HG02571 (cell line): ENCODE measurements around the gene RAD51B.

Source experiments
- ATAC-seq: cut with Tn5 transposase; IDR thresholded peaks from one replicate; pipeline ENCODE4 v1.9.1; 2021; ENCODE audit warnings: mild to moderate bottlenecking, moderate library complexity; ENCODE audit not compliant: unreplicated experiment

The RAD51B gene

DNA sequence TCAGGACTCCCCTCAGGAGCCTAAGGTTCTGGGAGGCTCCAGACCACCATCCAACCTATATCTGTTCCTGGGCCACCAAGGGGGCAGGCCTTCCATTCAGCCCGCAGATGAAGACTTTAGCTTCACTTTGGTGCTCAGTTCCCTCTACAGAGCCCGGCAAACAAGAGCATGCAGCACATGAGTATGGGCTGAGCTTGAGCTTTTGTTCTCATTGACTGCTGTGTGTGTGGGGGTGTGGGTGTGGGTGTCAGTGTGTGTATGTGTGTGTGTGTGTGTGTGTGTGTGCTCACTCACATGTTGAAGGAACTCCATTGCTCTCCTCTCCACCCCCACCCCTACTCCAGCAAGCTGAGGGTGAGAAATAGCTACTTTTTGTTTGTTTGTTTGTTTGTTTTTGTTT is 754.1 kb downstream of the RAD51B start:
- ATAC-seq = no peak

DNA sequence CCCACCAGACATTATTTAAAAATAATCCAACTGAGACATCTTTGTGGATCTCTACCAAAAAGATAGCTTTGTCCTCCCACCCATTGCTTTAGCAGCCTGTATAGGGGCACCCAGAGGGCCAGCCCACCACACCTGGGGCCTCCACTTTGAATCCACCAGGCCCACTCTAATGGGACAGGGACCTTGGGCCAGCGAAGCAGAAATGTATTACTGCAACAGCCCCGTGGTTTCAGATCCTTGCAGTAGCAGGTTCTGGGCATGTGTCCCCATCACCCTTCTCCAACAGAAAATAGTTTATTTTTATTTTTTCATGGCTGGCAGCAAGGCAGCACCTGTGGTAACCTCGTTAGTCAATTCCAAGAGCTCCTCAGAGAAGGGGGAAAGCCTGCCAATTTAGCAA is 754.9 kb downstream of the RAD51B start:
- ATAC-seq = no peak

DNA sequence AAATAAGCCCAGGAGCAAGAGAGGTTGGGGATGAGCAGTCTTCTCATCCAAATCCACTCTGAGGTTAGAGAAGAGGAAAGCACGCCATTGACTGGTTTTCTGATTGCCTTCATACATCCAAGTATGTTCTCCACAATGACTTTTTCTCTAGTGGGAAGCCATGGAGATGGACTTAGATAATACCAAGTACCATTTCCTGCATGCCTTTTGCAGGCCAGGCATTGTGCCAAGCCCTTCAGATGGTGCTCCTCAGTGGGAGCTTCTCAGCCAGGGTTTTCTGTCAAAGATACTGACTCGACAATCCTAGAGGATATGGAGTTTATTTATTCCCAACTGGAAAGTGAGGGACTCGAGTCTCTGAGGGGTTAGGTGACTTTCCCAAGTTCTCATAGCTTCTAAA is 755.3 kb downstream of the RAD51B start:
- no peak for ATAC-seq

DNA sequence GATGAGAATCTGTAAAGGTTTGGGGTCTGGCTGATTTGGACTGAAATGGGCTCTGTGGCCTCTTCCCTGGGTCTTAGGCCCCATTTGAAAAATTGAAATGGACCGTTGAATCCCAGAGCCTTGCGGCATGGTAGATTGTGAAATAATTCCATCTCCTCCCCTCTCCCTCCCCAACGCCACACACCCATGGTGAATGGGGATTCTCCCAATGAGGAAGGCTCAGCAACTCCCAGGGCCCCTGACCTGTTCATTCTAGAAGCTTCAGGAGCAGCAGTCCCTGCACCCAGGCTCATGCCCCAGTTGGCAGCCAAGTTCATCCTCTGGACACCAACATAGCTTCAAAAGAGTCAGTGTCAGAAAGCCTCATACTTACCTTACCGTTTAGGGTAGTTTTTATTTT is 755.8 kb downstream of the RAD51B start:
- ATAC-seq = no peak

DNA sequence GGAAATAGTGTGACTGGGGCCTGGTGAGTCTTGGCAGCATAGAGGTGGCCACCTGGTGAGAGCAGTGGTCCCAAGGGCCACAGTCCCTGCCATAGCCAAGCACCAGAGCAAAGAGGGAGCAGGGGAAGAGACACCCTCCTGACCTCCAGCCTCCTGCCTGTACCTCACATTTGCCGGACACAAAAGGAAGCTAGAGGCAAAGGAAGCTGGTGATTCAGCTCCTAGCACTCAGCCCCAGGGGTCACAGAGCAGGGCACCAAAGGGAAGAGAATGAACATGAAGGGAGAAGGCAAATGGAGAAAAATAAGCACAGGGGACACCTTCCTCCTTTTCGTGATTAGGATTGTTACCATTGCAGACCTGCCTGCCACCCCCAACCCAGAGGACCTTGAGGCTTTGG is 756.5 kb downstream of the RAD51B start:
- ATAC-seq = no peak

DNA sequence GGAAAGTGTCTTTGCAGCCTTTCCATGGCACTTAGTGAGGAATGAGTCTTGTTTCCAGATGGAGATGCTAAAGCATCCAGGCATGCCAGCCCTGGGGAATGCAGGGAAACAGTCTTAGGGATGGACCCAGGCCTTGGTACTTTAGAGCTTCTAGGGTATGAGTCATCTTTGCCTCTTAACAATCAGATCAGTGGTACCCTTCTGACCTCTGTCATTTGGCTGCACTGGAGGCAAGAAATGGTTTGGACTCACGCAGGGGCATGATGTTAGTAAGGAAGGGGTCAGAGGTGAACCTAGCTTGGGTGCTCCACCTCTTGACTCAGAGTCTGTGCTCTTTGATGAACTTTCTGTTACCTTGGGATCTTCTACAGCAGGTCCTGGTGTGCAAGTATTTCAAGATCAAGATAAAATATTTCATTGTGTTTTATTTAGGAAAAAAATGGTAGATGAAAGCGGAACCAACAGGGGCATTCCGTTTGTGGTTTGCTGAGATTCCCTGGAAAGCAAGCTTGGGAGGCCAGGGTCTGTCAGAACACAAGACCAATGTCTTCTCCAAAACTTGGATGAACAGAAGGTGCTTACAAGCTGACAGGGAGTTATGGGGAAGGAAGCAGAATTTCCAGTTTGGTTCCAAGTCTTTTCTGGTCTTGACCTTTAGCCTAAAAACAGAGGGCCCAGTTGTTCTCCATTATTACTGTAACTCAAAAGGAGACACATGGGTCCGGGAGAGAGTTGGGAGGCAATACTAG is 757.1 kb downstream of the RAD51B start:
- no peak for ATAC-seq

DNA sequence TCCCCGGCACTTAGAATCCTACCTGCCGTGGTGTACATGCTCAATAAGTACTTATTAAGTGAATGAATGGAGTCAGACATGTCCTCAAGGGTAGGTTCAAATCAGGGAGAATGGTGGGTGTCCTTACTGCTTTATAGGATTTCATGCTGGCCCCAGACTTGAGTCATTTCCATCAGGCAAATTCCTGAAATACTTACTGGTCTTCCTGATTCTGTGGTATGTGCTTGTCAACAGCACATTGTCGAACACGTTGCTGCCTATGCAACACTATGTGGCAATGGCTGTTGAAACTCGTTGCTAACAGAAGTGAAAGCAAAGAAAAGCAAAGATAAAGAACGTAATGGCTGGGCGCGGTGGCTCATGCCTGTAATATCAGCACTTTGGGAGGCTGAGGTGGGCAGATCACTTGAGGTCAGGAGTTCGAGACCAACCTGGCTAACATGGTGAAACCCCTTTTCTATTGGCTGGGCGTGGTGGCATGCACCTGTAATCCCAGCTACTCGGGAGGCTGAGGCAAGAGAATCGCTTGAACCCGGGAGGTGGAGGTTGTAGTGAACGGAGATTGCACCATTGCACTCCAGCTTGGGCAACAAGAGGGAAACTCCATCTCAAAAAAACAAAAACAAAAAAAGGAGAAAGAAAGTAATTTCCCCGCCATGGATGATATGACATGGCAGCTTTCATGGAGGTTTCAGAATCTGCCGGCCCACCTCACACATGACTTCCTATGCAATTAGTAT is 758.4 kb downstream of the RAD51B start:
- no peak for ATAC-seq

DNA sequence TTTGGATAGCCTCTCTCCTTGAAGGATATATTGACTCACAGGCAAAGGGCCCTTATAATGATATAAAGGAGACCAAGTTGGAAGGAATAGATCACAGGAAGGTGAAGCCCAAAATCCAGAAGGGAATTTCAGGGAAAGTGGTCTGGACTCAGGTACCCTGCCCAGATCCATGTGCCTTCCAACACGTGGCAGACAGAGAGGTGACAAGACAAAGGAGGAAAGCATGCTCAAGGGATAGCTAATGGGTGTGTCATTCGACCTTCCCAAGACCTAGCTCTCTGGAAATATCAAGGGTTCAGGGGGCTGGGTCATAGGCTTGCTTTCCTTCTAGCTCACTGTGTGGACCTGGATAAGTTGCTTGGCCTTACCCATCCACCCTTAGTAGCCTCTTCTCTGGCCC is 759.0 kb downstream of the RAD51B start:
- ATAC-seq = no peak

DNA sequence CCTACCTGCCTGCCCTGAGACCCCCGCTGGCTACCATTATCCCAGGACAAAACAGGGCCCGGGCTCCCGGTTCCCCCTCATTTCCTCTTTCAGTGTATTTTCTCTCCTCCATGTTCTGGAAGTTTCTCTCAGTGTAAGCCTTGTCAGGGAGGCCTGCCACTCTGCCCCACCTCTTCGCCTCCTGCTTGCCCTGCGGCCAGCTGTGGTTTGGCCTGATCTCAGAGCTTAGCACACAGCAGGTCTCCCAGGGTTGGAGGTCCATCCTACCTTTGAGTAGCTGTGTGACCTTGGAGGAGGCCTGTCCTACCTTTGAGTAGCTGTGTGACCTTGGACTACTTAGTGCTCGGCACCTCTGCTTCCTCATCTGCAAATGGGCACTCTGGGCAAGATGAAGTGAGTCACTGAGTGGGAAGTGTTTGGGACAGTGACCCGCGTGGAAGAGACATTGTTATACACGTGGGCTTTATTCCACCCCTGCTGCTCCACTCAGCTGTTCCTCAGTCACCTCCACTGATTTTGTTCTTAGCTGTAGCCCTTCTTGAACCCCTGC is 760.6 kb downstream of the RAD51B start:
- ATAC-seq = no peak

DNA sequence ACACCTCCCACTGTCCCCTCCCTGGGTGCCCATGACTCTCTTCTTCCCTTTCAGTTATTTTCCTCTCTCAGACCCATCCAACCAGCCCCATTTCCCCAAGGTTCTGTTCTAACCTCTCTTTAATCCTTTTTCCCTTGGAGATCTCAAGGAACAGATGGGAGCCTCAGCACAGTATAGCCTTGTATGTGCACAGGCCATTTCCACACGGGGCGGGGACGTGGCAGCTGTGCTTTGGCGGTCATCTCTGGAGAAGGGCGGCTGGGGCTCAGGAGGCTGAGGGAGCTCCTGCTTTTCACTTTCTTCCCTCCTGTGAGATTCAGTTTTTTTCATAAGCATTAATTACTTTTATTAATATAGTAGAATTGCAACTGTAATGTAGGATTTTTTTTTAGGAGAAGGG is 761.1 kb downstream of the RAD51B start:
- ATAC-seq = no peak

DNA sequence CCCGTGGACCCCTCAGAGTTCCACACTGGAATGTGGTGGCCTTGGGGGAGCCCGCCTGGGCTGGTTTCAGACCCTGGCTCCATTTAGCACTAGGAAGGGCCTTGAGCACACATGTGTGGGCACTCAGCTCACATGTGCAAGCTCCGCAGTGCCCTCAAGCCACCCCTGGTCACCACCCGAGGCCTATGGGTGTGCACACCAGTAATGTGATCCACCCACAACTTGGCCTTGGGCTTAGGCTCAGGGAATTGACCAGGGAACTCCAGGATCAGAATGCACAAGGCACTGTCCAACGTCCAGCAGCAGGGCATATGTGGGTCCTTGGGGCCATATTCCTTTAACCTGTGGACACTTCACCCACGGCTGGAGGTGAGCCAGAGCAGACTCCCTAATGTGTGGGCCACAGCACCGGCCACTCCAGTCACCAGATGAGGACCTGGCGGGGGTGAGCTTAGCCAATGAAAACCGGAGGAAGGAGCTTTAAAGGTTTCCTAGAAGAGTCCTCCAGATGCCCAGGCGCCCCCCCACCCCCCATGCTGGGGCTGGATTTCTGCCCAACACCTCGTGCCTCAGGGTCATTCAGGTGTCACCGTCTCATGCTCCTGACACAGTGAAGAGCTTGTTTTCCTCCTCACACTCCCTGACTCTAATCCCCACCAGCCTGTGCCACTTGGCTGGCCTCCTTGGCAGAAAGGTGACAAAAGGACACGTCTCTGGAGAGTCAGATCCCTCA is 764.1 kb downstream of the RAD51B start:
- no peak for ATAC-seq

DNA sequence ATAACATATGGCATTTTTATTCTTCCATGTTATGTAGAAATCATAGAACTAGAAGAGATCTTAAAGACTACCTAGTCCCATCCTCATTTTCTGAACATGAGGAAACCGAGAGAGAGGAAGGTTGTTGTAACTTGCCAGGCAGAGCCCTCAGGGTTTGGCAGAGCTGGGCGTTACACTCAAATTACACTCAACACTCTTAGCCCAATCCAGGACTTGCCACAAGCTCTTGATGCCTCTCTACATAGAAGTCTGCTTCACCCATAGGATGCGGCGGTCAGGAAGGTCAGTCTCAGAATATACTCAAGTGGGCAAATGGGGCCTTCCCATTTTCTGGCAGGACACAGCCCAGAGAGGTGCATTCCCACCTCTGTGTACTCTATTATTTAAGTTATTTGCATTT is 765.2 kb downstream of the RAD51B start:
- no peak for ATAC-seq

DNA sequence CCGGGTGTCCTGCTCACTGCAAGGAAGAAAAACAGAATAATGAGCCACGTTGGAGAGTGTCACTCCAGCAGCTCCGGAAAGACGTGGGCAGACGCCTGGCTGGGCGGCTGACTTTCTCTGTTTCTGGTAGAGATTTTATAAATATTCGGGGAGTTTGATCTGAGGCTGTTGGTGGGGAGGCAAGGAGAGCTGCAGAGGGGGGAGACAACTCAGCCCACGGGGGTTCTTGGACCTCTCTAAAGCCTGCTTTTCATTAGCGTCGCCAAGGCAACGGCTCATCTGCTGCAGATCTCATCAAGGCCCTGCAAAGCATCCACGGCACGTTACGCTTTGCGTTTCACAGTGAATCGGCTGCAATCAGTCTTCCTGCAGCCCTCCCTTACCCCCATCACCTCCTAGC is 766.1 kb downstream of the RAD51B start:
- no peak for ATAC-seq

DNA sequence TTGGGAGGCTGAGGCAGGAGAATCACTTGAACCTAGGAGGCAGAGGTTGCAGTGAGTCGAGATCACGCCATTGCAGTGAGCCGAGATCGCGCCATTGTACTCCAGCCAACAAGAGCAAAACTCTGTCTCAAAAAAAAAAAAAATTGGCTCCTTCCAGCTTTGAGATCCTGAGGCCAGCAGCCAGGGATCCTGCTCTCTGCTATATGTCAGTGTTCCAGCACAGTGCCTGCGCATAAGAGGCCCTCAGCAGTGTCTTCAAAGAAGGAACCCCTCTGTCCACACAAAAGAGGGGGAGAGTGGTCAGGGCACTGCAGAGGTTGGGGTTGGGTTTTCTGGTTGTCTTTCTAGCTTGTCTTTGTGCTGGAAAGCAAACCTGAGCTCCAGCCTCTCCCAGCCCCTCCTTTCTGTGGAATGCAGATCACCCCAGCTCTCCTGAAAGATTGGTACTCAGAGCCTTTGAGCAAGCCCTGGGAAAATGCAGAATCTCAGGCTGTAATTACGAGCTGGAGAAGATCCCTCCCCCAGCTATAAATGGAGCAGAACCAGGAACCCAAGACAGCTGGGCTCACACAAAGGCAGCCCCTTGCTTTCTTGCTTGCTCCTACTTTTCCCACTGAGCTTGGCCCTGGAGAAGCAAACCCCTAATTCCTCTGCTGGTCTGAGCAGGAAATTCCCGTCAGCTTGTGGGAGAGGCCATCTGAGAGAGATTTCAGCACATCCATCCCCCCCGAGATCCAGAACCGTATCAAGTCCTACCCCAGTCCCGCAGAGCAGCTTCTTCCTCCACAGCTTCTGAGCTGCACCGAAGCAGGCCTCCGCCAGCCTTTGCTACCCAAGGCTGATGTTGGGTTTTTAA is 767.5 kb downstream of the RAD51B start:
- ATAC-seq = no peak

DNA sequence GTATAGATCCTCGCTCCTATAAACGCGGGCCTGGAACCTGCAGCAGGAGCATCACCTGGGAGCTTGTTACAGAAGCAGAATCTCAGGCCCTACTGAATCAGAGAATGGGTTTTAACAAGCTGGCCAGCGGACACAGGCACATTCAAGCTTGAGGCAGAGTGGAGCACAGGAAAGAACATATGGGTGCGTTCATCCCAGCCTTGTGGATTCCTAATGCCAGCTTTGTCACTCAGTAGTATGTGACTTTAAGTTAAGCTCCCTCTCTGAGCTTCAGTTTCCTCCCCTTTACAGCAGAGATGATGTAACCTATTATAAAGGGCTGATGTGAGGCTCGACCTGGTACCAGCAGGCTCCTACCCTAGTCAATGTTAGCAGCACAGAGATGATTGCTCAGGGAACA is 768.4 kb downstream of the RAD51B start:
- ATAC-seq = no peak

DNA sequence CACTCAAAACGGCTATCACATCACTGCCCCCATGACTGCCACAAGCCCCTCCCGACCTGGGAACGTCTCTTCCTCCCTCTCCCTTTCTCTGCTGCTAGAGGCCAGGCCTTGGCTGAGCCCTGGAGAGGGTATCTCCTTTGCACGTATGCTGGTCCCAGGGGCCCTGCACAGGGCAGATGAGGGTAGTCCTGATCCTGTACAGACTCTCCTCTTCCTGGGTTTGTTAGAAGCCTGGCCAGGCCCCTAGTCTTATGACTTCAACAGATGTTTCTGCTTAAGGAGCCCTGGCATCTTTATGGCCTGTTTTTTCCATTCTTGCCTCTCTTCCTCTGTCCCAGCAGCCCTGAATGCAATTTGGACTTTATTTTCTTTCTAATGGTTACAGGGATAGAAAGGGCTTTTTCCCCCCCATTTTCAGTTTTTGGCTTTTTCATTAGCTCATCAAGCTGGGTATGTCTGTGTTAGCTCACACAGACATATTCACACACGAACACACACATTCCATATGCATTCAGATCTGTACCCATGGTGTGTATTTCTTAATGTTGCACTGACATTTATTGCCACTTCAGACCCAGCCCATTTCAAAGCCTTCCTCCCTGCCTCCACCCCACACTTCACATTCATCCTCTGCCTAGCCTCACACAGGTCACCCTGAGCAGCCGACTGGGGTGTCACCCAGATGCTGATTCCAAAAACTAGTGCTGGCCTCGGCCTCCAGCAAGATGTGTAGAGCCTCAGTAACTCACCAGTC is 770.0 kb downstream of the RAD51B start:
- ATAC-seq = no peak

DNA sequence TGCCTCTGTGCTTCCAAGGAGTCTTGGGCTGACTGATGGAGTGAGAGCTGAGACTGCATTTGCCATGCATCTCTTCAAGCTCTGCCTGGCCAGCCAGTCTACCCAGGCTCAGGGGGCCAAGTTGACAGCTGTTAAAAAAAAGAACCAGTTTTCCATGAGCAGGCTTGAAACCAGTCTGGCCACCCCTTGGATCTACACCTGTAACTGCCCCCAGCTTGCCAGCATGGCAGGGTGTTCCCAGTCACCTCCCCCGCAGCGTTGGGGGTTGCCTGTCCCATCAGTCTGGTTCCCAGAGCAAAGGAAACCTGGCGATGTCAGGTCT is 770.6 kb downstream of the RAD51B start:
- ATAC-seq = no peak

DNA sequence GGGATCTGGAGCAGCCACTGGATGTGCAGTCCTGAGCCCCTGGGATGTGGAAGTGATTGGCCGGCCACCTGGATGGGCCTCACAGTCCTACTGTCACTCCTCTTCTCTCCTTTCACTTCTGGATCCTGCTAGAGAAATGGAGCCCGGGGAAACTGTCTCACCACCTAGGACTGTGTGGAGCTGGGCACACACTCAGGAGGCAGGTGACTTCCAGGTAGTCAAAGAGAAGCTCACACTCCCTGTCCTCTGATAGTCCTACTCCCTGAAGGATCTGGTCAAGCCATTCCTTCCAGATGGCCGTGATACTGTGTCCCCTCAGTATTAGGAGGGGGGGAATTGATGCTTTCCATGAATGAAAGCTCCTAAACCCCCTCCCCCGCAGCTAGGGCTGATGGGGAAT is 772.2 kb downstream of the RAD51B start:
- no peak for ATAC-seq

DNA sequence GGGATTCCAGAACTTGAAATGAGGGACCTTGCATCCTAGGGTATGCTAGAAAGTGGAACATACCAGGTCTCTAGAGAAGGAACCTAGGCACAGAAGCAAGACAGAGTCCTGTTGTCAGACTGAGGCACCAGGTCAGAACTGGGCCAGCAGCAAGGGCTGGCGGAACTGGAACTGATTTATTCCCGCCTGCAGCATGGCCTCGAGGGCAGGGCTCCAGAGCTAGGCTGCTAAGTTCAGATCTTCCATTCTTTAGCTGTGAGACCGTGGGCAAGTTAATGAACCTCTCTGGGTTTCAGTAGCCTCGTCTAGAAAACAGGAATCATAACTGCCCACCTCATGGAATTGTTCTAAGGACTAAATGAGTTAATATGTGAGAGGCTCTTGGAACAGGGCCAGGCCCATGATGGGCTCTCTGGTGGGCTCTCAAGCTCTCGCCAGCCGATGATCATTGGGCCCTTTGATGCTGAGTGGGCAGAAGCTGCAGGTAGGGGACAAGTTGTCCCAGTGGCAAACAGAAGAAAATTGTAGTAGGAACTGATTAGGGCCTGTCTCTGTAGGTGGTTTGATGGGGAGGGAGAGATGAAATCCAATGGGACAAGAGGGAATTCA is 773.5 kb downstream of the RAD51B start:
- no peak for ATAC-seq
